Glutamatergic neuron (in vitro differentiated cells): Measurements from ENCODE around the gene ANTXR1. TPM values are rescaled to one million over a fixed set of nuclear protein-coding genes. Genes with fewer than 3 reads are reported as not detected.

Source experiments
- DNase-seq: peaks from one replicate; pipeline ENCODE4 v3.0.0; 2022
- H3K27ac Mint-ChIP-seq: one replicate; pipeline ENCODE4 v1.8.0; 2020; ENCODE audit warnings: mild to moderate bottlenecking, mixed read lengths, inconsistent platforms; ENCODE audit not compliant: unreplicated experiment
- H3K27me3 Mint-ChIP-seq: one replicate; pipeline ENCODE4 v1.8.0; 2020; ENCODE audit warnings: mild to moderate bottlenecking, moderate library complexity, mixed read lengths, inconsistent platforms; ENCODE audit not compliant: unreplicated experiment
- H3K36me3 Mint-ChIP-seq: one replicate; pipeline ENCODE4 v1.8.0; 2020; ENCODE audit warnings: mild to moderate bottlenecking, mixed read lengths, inconsistent platforms; ENCODE audit not compliant: unreplicated experiment
- H3K4me1 Mint-ChIP-seq: one replicate; pipeline ENCODE4 v1.8.0; 2020; ENCODE audit warnings: mild to moderate bottlenecking, low read depth, mixed read lengths, inconsistent platforms; ENCODE audit not compliant: unreplicated experiment
- H3K4me3 Mint-ChIP-seq: one replicate; pipeline ENCODE4 v1.8.0; 2020; ENCODE audit warnings: mild to moderate bottlenecking, mixed read lengths, inconsistent platforms; ENCODE audit not compliant: unreplicated experiment
- H3K9me3 Mint-ChIP-seq: one replicate; pipeline ENCODE4 v1.8.0; 2020; ENCODE audit warnings: mild to moderate bottlenecking, moderate library complexity, mixed read lengths, inconsistent platforms; ENCODE audit not compliant: unreplicated experiment
- CTCF ChIP-seq: fragments of 200-600 bp; sonication (generic); IDR thresholded peaks from one replicate; pipeline ENCODE4 v1.5.0; 2021; ENCODE audit not compliant: partially characterized antibody, unreplicated experiment
- total RNA-seq: library from RNA; stranded (reverse); fragmentation: NEBNext Ultra II Directional; extraction: Animal tissue kit (Norgen Biotek cat#: 25700); gene quantifications from one replicate; pipeline ENCODE4 v1.2.1, GENCODE V29; 2021; ENCODE audit not compliant: unreplicated experiment

ANTXR1 gene
- total RNA-seq, 1 donor from 2014 or later: 26.7 TPM

- Mint-ChIP-seq H3K27ac (no peak overlapping the region), H3K4me3 (no peak overlapping the region), H3K9me3 (no peaks in the 10 kb centered on the region), H3K27me3 (peaks cover 2% of the 10 kb centered on the region), H3K36me3 (no peaks in the 10 kb centered on the region), H3K4me1 (peaks cover 6% of the 10 kb centered on the region)
- TF ChIP-seq CTCF: no peak
- DNase-seq: no peak
These were observed 210.1 kb downstream of the ANTXR1 start for GRCh38 chr2:69222953-69223658.

GRCh38 chr2:69223759-69224511 lies 211.0 kb downstream of the ANTXR1 start:
- no peak for DNase-seq
- H3K4me3 Mint-ChIP-seq: no peak overlapping the region
- no peaks in the 10 kb centered on the region for H3K9me3 Mint-ChIP-seq
- peaks cover 6% of the 10 kb centered on the region for H3K4me1 Mint-ChIP-seq
- no peak for TF ChIP-seq CTCF
- peaks cover 2% of the 10 kb centered on the region for H3K27me3 Mint-ChIP-seq
- H3K36me3 Mint-ChIP-seq: no peaks in the 10 kb centered on the region
- H3K27ac Mint-ChIP-seq: no peak overlapping the region

DNA sequence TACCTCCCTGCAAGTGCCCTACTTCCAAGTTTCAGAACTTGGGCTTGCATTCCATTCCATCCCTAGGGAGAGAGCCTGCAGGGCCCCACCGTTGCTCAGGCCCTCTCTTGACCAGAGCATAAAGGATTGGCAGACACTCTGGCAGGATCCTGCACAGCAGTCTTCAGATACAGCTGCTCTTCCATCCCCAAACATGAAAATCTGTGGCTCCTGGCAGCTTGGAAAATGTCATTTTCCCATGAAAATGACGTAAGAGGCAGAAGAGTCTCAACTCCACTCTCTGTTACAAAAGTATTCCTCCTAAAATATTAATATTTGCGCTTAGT lies 211.5 kb downstream of the ANTXR1 start:
- TF ChIP-seq CTCF: no peak
- no peaks in the 10 kb centered on the region for H3K27me3 Mint-ChIP-seq
- H3K4me1 Mint-ChIP-seq: peaks cover 6% of the 10 kb centered on the region
- no peak for DNase-seq
- no peaks in the 10 kb centered on the region for H3K36me3 Mint-ChIP-seq
- no peak overlapping the region for H3K4me3 Mint-ChIP-seq
- no peaks in the 10 kb centered on the region for H3K9me3 Mint-ChIP-seq
- no peak overlapping the region for H3K27ac Mint-ChIP-seq

- DNase-seq: no peak
- H3K27ac Mint-ChIP-seq: no peak overlapping the region
- H3K27me3 Mint-ChIP-seq: no peaks in the 10 kb centered on the region
- no peak for TF ChIP-seq CTCF
- H3K9me3 Mint-ChIP-seq: peaks cover 3% of the 10 kb centered on the region
- H3K4me3 Mint-ChIP-seq: no peak overlapping the region
- no peaks in the 10 kb centered on the region for H3K36me3 Mint-ChIP-seq
- H3K4me1 Mint-ChIP-seq: peaks cover 6% of the 10 kb centered on the region
These were observed 213.0 kb downstream of the ANTXR1 start for GRCh38 chr2:69225933-69226332.

- H3K4me3 Mint-ChIP-seq: no peak overlapping the region
- no peaks in the 10 kb centered on the region for H3K27me3 Mint-ChIP-seq
- no peak overlapping the region for H3K27ac Mint-ChIP-seq
- no peak for TF ChIP-seq CTCF
- no peak for DNase-seq
- H3K4me1 Mint-ChIP-seq: peaks cover 6% of the 10 kb centered on the region
- H3K36me3 Mint-ChIP-seq: no peaks in the 10 kb centered on the region
- H3K9me3 Mint-ChIP-seq: peaks cover 3% of the 10 kb centered on the region
These were observed 213.9 kb downstream of the ANTXR1 start for GRCh38 chr2:69226903-69227302.
